Measurements from ENCODE around the gene TRAPPC12.

DNA sequence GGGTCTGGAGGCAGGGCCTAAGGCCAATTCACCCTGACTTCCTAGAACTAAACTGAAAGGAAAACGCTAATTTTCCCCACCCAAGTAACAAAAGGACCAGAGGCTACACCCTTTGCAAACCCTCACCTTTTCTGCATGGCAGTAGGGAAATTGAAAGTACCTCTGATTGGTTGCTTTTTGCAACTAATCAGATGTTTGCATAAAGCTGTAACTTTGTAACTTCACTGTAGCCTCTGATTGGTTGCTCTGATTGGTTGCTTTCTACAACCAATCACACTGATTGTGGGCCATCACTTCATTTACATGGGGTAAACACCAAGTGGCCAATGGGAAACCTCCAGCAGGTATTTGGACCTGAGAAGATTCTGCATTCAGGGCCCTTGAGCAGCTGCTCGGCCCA lies 22.7 kb upstream of the TRAPPC12 start:
- TF ChIP-seq, protein P1, sequence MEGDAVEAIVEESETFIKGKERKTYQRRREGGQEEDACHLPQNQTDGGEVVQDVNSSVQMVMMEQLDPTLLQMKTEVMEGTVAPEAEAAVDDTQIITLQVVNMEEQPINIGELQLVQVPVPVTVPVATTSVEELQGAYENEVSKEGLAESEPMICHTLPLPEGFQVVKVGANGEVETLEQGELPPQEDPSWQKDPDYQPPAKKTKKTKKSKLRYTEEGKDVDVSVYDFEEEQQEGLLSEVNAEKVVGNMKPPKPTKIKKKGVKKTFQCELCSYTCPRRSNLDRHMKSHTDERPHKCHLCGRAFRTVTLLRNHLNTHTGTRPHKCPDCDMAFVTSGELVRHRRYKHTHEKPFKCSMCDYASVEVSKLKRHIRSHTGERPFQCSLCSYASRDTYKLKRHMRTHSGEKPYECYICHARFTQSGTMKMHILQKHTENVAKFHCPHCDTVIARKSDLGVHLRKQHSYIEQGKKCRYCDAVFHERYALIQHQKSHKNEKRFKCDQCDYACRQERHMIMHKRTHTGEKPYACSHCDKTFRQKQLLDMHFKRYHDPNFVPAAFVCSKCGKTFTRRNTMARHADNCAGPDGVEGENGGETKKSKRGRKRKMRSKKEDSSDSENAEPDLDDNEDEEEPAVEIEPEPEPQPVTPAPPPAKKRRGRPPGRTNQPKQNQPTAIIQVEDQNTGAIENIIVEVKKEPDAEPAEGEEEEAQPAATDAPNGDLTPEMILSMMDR (IDR thresholded peaks at IDR 0.05) = no peak
- no peak for TF ChIP-seq ZFX (IDR thresholded peaks at IDR 0.05; ENCODE audit: borderline replicate concordance)

Measured in 22Rv1 (cell line).